HG03558 (cell line): ENCODE results near the gene PRLHR.

ENCODE experiments used
- ATAC-seq: cut with Tn5 transposase; IDR thresholded peaks from one replicate; pipeline ENCODE4 v1.9.1; 2021; ENCODE audit warnings: moderate number of reproducible peaks; ENCODE audit not compliant: unreplicated experiment; ENCODE audit errors: extremely low read depth

PRLHR gene

DNA sequence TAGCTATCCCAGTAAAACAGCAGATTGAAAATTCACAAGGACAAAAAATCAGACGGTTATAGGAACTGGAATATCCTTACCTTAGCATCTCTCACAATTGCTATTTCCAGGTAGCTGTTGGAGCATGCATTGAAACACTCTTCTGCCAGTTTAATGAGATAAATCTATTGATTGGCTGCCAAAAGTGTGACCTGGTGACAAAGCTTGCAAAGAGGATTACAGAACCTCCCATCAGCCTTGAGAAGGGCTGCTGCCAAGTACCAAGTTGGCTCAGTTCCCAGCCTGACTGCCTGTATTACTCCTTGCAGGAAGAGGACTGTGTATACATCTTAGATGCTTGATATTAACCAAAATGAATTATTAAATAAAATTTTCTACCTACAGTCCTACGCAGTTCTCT, 5.1 kb downstream of the PRLHR start:
- no peak for ATAC-seq

DNA sequence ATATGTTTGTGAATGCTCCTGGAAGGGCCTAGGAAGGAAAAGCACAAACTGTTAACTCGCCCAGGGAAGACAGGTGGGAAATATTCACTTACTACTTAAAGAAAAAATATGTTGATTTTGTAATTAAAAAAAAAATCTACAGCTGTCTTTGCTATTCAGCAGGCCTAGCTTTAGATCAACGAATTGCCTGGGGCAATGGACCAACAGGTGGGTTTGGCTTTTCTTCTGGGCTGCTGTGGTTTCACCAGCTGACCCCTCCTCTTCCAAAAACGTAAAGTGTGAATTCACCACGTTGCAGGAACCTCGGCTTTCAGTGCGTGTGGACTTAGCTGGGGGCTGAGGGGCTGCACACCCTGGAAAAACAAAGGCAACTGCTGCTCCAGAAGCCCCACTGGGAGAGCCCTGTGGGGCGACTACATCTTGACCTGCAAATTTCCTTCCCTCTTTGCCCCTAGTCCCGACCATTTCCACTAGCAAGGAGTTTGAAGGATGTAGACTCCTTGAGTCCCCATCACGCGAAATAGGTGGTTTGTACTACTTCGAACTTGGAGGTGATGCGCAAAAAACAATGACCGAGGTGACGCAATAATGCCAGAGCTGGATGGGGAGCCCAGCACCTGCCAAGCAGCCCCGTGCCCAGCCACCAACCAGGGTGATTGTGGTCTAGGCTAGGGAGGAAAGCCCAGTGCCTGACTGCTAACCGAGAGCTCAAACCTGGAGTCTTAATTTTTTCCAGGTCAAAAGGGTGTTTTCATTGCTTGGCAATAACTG, 7.4 kb downstream of the PRLHR start:
- ATAC-seq: no peak

DNA sequence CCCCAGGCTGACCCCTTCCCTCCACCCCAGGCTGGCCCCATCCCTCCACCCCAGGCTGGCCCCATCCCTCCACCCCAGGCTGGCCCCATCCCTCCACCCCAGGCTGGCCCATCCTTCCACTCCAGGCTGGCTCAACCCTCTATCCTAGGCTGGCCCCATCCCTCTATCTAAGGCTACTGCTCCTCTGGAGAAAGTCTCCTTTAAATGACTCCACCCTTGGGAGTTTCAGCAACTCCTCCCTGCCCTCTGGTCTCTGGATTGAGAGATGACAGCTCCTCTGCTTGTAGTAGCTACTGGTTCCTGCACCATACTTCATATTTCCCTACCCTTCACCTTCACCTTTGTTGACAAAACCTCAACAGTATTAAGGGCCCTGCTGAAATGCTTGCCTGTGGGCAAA, 8.5 kb downstream of the PRLHR start:
- no peak for ATAC-seq

DNA sequence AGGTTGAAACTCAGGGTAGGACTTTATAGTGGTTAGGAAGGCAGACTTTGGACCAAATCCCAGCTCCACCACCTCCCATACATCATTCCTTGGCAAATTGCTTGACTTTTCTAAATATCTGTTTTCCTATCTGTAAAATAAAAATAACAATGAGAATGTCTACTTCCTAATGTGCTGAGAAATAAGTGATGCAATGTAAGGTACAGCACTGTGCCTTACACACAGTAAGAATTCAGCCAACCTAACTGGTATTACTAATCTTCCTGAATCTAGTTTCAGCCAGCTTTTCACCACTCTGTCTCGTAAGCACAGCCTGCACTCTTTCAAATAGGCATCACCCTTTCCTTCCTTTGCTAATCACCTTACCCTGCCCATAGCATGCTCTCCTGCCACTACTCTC, 9.7 kb downstream of the PRLHR start:
- no peak for ATAC-seq

DNA sequence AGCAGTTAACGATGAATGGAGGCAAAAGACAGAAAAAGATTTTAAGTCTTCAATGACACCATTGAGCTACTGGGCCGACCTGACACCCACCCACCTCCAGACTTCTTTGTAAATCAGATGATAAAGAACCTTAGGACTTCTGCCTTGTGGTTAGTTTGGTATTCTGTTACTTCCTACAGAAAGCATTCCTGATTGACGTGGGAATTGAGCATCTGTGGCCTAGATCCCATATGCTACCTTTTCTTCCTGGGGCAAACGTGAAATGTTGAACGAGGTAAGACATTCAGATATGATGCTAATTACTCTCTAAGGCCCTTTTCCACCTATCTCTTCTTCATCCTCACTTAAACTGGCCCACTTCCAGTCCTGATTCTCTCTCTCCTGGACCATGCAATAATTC, 10.2 kb downstream of the PRLHR start:
- no peak for ATAC-seq

DNA sequence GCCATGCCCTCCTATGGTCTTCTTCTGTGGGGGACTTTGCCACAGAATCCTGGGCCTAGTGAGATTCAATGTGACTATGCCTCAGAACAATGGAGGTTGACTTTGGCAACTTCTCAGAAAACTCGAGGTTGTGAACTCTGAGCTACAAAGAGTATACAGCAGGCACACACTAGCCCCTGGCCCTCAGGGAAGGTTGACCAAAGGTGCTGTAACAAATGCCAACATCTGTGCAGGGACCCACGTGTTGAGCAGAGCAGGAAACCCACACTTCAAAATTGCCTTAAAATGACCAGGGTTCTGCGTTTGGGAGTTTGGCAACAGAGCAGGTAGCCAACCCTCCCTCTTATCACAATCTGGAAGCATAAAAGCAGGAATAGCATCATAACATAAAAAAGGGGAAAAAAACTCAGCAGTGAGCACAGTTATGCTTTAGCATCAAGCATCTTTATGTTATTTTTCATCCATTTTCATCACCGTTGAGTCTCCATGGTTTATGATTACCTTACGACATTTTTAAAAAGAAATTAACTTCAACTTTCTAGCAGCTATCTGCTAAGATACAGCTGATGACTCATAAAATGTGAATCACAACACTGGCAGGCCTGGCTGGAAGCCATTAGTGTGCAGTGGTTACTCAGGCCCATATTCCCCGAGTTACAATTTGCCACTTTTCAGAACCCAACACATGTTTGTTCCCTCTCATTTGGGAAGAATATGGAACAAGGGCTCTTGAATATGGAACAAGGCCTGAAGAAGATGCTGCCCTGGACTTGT, 11.1 kb downstream of the PRLHR start:
- ATAC-seq: no peak

DNA sequence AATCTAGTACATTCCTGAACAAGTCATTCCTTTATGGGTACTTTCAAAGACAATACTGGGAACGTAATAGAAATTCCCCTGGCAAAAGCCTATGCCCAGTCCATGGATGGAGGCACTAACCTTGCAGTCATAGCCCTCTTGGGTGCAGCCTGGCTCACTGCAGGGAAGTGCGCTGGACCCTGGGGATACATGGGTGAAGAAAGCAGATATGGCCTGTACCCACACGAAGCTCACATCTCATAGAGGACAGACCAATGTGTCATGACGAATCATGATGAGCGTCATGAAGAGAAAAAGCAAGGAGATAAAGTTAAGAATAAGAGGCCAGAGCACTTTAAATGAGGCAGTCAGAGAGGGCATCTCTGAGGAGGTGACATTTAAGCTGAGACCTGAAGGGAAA, 11.8 kb downstream of the PRLHR start:
- ATAC-seq: no peak

DNA sequence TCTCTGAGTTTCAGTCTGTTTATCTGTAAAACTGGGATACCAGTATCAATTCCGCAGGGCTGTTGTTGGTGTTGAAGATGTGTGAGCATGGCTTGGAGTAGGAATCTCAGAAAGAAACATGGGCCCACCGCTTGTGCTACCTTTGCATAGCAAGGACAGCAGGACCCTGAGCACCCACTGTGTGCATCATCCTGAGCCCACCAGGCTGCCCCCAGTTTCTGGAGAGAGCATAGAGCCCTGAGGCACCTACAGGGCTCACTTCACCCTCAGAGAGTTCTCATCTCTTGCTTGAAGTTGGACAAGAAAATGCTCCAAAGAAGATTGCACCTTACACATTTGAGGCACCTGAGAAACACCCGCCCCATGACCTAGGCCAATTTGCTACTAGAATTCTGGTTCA, 12.9 kb downstream of the PRLHR start:
- no peak for ATAC-seq

DNA sequence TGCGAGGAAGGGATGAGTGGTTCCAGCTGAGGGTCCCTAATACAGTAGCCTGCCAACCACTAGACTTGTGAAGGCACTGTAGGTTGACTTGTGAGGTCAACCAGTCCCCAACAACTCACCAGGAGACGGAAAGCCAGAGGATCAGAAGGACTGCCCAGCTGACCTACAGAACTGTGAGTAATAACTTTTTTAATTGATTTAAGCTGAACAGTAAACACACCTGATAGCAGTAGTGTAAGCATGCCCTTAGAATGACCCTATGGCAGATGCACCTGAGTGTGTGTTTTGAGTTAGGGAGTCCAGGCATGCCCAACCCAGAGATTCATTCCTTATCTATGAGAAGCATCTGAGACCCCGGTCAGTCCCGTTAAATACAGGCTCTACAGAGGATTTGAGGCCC, 14.1 kb downstream of the PRLHR start:
- ATAC-seq: no peak

DNA sequence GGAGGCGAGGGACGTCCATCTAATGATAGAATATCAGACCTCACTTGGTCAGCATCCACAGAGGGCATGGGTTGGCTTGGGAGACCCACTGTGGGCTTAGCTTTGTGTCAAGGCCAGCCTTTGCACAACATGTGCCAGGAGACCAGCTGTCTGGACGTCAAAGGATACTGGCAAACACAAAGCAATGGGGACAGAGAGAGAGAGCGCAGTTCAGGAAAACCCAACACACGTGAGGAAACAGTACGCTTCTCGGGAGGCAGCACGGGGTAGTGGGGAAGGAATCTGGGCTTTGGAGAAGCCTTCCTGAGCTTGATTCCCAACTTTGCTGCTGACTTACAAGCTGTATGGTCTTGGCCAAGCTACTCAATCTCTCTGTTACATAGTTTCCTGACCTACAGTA, 14.7 kb downstream of the PRLHR start:
- ATAC-seq: no peak

DNA sequence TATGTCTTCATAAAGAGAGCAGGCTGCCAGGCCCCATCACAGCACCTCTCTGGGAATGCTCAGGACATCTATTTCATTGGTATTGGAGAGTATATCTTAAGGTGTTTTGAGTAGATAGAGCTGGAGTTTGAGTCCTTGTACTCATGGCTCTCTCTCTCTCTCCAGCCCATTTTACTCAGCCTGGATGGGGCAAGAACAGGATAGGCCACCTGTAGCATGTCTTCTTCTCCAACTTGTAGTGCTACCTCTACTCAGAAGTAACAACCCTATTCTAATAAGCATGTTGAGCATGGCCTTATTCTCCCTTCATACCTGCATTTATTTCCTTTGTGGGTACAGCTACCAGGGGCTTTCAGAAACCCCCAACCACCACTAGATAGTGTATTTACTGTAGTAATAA, 21.9 kb downstream of the PRLHR start:
- no peak for ATAC-seq

DNA sequence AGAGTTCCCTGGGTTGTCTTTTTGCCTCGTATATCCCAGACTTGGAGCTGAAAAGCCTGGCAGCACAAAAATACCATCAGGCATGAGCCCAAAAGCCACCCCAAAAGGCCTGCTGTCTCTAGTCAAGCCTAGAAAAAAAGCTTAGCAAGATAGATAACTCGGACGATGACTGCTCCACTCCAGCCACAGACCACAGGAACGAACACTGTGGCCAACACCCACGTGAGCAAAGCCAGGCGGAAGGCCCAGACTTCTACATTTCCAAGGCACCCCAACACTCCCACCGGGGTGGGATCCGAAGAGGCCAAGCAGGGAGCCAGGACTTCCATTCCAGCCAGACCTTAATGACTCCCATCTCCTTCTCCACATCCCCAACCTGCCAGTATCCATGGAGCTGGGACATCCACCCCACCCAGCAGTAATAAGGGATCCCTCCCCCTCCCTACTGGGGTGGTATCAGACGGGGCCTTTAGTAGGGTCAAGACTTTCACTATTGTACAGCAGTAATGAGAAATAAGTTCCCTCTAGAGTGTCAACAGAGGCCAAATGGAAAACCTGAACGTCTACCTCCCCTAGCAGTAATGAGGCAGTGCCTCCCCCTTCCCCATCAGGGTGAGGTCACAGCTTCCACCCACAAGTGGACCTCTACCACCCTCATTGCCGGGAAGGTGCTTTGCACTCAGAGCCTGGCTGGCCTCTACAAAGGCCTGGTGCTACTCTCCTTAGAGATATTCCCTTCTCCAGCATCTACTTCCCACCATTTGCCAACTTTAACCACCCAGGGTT, 23.0 kb downstream of the PRLHR start:
- ATAC-seq: no peak

DNA sequence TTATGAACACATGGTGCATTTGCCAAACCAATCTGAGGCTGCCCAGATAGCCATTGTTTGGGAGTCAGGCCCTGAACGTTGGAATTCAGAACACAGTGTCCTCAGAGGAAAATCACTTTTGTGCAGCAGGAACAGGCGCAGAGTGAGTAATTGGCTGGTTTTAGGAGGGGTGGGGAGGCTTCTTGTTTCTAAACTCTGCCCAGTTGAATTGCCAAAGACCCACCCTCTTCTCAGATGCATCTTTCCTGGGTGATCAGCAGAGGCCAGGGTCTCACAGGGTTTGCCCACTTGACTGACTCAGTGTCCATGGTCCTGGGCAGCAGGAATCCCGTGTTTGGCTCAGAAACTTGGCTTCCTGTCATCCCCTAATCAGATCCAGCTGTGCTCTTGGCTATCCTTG, 24.3 kb downstream of the PRLHR start:
- ATAC-seq: no peak

DNA sequence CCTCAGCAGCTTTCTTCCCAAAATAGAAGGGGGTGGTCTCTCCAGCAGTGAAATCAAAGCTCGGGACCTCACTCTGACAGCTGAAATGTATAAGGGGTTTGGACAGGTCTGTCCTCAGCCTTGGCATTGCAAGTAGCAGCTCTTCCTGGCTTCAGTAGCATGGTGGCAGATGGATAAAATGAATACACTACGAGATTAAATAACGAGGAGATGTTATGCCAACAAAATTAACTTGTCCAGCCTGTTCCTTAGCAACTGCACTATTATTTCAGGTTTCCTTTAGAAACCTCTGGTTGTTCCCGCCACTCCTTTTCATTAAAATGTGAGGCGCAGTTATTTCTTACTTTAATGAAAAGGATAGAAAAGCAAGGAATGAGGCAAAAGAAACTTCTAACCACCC, 24.9 kb downstream of the PRLHR start:
- no peak for ATAC-seq

DNA sequence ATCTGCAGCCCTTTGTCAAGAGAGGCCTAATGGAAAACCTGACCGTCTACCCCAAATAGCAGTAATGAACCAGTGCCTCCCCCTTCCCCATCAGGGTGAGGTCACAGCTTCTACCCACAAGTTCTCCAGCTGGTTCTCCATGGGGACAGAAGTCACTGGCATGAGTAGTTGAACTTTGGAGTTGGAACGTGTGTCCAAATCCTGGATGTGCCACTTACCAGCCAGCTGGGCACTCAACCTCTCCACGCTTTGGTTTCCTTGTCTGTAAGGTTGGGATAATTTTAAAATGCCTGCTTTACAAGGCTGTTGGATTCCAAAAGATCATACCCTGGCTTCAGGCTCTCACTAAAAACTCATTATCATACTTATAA, 25.6 kb downstream of the PRLHR start:
- no peak for ATAC-seq

DNA sequence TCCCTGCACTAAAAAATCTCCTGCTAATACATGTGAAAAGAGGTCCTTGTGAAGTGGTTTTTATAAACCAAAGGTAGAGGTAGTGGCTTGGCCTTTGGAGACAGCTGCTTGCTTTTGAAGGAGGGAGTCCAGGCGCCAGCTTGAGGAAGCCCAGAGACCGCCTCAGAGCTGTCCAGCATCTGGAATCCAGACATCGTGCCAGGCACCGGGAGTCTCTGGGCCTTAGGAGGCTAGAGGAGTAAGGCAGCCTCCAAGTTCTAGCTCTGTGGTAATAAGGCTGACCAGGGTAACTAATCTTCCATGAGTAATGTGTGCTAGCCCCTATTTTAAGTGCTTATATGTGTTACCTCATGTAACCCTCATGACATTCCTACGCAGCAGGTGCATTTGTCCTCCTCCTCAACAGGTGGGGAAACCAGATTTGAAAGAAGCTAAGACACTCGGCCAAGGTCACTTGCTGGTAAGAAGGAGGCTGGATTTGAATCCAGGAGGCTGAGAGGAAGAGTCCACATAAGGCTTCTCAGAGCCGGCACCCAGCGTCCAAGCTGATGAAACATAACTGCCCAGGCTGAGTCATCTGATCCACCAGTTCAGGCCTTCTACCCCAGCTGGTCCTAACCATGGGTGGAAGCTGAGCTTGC, 26.1 kb downstream of the PRLHR start:
- ATAC-seq: no peak

DNA sequence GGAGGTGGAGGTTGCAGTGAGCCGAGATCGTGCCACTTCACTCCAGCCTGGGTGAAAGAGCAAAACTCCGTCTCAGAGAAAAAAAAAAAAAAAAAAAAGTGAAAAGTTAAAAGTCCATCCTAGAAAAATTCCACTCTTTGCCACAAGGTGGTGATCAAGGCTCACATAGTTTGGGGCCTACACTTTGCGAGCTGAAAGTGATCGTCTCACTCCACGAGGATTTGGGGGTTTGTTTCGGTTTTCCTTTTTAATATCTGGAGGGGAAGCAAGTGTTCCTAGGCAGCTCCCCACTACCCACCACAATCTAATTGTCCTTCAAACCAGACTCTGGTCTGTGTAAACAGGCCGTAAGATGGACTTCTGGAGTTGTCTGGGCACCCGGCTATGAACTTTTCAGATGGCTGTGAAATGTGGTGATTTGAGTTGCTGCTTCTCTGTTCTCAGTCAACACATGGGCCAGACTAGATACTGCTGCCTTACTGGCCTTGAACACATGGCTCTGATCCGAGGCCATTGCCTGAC, 27.1 kb downstream of the PRLHR start:
- ATAC-seq: no peak

DNA sequence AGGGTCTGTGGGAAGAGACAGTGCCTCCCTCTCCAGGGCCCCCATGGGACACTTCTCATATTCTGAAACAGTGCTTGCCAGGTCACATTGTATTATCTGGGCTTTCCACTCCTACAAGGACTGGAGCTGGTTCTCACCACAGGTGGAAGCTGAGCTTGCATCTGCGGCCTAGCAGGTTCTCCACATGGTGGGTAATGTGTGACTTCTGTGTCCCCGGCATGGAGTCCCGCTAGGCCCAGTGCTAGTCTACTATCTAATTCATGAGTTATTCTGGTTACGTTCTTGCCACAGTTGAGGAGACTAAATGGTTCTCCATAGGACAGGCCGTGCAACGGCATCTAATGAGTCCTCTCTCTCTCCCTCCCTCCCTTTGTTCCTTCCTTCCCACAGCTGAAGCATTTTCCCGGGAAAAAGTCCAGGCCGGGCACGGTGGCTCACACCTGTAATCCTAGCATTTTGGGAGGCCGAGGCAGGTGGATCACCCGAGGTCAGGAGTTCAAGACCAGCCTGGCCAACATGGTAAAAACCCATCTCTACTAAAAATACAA, 27.7 kb downstream of the PRLHR start:
- no peak for ATAC-seq

DNA sequence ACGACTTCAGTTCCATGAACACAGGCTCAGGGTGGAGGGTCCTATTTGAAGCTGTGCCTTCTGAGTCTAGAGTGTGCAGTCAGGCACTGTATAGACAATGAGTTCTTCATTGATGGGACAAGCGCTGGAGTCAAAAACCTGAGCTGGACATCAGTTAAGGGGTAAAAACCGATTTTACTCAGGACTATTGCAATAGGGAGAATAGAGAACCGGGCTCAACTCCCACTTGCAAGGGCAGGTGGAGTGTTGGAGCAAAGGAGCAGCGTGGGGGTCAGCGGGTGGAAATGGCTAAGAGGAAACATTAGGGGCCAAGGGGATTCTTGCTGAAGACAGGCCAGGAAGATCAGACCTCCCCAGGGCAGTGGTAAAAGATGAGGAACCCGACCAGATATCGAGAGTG, 28.5 kb downstream of the PRLHR start:
- no peak for ATAC-seq
